H1 (cell line): ENCODE results near the gene FREM2. TPM values are rescaled to one million over a fixed set of nuclear protein-coding genes. Genes with fewer than 3 reads are reported as not detected.

Experiments used
- CTCF ChIA-PET: fragments of 300-600 bp; sonication (Branson Sonifier 250); formaldehyde crosslinking; loops from one replicate; lab custom pipeline; 2021; ENCODE audit not compliant: partially characterized antibody; lab: Charles Lee
- POLR2A ChIA-PET: fragments of 300-600 bp; sonication (Branson Sonifier 250); formaldehyde crosslinking; loops from one replicate; lab custom pipeline; 2021; ENCODE audit warnings: inconsistent platforms; ENCODE audit not compliant: partially characterized antibody; lab: Charles Lee
- DNase-seq, 2 experiments: peaks; one replicate each; pipeline versions ENCODE4 v3.0.0 to v3.0.0-alpha.2; 2010 to 2022; ENCODE audit warnings: low spot score in 2 of 2, low read depth in 1 of 2, mixed read lengths in 1 of 2
- FAIRE-seq: peaks from 2 replicates; lab custom pipeline; 2011; peaks lifted over from hg19 to GRCh38; lab: Jason Lieb, UNC
- H2AFZ ChIP-seq: 2 replicates; pipeline ENCODE4 v1.8.1; 2012; ENCODE audit warnings: low read length, inconsistent platforms
- H2AK5ac ChIP-seq: 2 replicates; pipeline ENCODE4 v1.6.1; 2013; ENCODE audit warnings: low read depth, low read length
- H2BK120ac ChIP-seq: replicated peaks from 2 replicates; pipeline ENCODE3; 2013; ENCODE audit warnings: low read depth, low read length, inconsistent platforms
- H2BK12ac ChIP-seq: 2 replicates; pipeline ENCODE4 v1.6.1; 2013; ENCODE audit warnings: low read depth, low read length
- H2BK15ac ChIP-seq: 2 replicates; pipeline ENCODE4 v1.6.1; 2013; ENCODE audit warnings: low read length
- H2BK20ac ChIP-seq: 2 replicates; pipeline ENCODE4 v1.6.1; 2013; ENCODE audit warnings: low read length
- H2BK5ac ChIP-seq: 2 replicates; pipeline ENCODE4 v1.6.1; 2013; ENCODE audit warnings: low read depth, low read length
- H3K14ac ChIP-seq: 2 replicates; pipeline ENCODE4 v1.6.1; 2013; ENCODE audit warnings: inconsistent platforms; ENCODE audit not compliant: insufficient read length
- H3K18ac ChIP-seq: 2 replicates; pipeline ENCODE4 v1.6.1; 2013; ENCODE audit warnings: low read length; ENCODE audit errors: extremely low read depth
- H3K23ac ChIP-seq: 2 replicates; pipeline ENCODE4 v1.6.1; 2013; ENCODE audit warnings: inconsistent platforms; ENCODE audit not compliant: insufficient read length
- H3K23me2 ChIP-seq: 2 replicates; pipeline ENCODE4 v1.6.1; 2013; ENCODE audit warnings: low read depth, low read length
- H3K27ac ChIP-seq: 2 replicates; pipeline ENCODE4 v1.6.1; 2011; ENCODE audit warnings: low read depth, low read length, inconsistent platforms
- H3K27me3 ChIP-seq, 4 experiments: replicated peaks in 1 of 4; 1 replicate in 1 of 4; 2 replicates in 3 of 4; pipeline versions ENCODE4 v1.6.1 to v1.8.1; 2011 to 2013; ENCODE audit warnings: low read length in 3 of 4, mild to moderate bottlenecking in 3 of 4, inconsistent platforms in 2 of 4, mixed read lengths in 2 of 4, moderate library complexity in 1 of 4; ENCODE audit not compliant: control insufficient read depth in 3 of 4, insufficient read depth in 3 of 4; ENCODE audit errors: extremely low read depth in 1 of 4
- H3K36me3 ChIP-seq, 4 experiments: 2 replicates each; pipeline versions ENCODE4 v1.6.1 to v1.8.1; 2011 to 2013; ENCODE audit warnings: mild to moderate bottlenecking in 4 of 4, low read length in 3 of 4, moderate library complexity in 2 of 4, control low read depth in 1 of 4, inconsistent platforms in 1 of 4; ENCODE audit not compliant: insufficient read depth in 4 of 4, control insufficient read depth in 2 of 4
- H3K4ac ChIP-seq: replicated peaks from 2 replicates; pipeline ENCODE3; 2013; ENCODE audit warnings: low read length, low read depth, mixed read lengths, inconsistent platforms; ENCODE audit not compliant: insufficient read length
- H3K4me1 ChIP-seq, 4 experiments: replicated peaks in 1 of 4; 1 replicate in 1 of 4; 2 replicates in 3 of 4; pipeline versions ENCODE4 v1.6.1 to v1.8.1; 2011 to 2013; ENCODE audit warnings: low read length in 3 of 4, inconsistent platforms in 2 of 4, mixed read lengths in 1 of 4; ENCODE audit not compliant: insufficient read depth in 4 of 4, control insufficient read depth in 3 of 4
- H3K4me2 ChIP-seq, 2 experiments: 2 replicates each; pipeline versions ENCODE4 v1.6.1 to v1.8.1; 2011 to 2013; ENCODE audit warnings: low read depth in 2 of 2, low read length in 2 of 2, control low read depth in 1 of 2, inconsistent platforms in 1 of 2, mild to moderate bottlenecking in 1 of 2; ENCODE audit not compliant: insufficient read depth in 1 of 2
- H3K4me3 ChIP-seq, 4 experiments: fragments of 200-600, 300-600 bp in 1 of 4; sonication (generic), shearing (Covaris generic), sonication (Bioruptor Twin) in 1 of 4; 2 replicates each; pipeline versions ENCODE4 v1.5.1 to v1.8.1; 2011 to 2016; ENCODE audit warnings: low read length in 4 of 4, low read depth in 3 of 4, control low read depth in 2 of 4, inconsistent platforms in 2 of 4, mild to moderate bottlenecking in 2 of 4, mixed read lengths in 1 of 4, moderate library complexity in 1 of 4; ENCODE audit not compliant: insufficient read depth in 2 of 4; ENCODE audit errors: extremely low read depth in 1 of 4
- H3K56ac ChIP-seq: replicated peaks from 2 replicates; pipeline ENCODE3; 2013; ENCODE audit warnings: low read depth, mild to moderate bottlenecking, mixed read lengths, low read length, inconsistent platforms; ENCODE audit not compliant: insufficient read length
- H3K79me1 ChIP-seq: 2 replicates; pipeline ENCODE4 v1.6.1; 2013; ENCODE audit warnings: low read depth, low read length, control low read depth
- H3K79me2 ChIP-seq, 2 experiments: 2 replicates each; pipeline versions ENCODE4 v1.6.1 to v1.8.1; 2012 to 2013; ENCODE audit warnings: low read length in 2 of 2, mild to moderate bottlenecking in 2 of 2, inconsistent platforms in 1 of 2; ENCODE audit not compliant: insufficient read depth in 2 of 2, control insufficient read depth in 1 of 2
- H3K9ac ChIP-seq, 4 experiments: replicated peaks in 1 of 4; 1 replicate in 1 of 4; 2 replicates in 3 of 4; pipeline versions ENCODE4 v1.6.1 to v1.8.1; 2011 to 2013; ENCODE audit warnings: low read depth in 3 of 4, low read length in 3 of 4, control low read depth in 2 of 4, mild to moderate bottlenecking in 2 of 4, moderate library complexity in 2 of 4, inconsistent platforms in 1 of 4; ENCODE audit errors: extremely low read depth in 1 of 4
- H3K9me3 ChIP-seq, 2 experiments: 2 replicates each; pipeline versions ENCODE4 v1.6.1 to v1.8.1; 2012 to 2013; ENCODE audit warnings: mild to moderate bottlenecking in 2 of 2, moderate library complexity in 2 of 2, control low read depth in 1 of 2, inconsistent platforms in 1 of 2, low read depth in 1 of 2, low read length in 1 of 2, mixed read lengths in 1 of 2; ENCODE audit not compliant: insufficient read depth in 2 of 2
- H4K20me1 ChIP-seq, 2 experiments: replicated peaks in 1 of 2; 2 replicates each; pipeline versions ENCODE3 to v1.8.1; 2011 to 2013; ENCODE audit warnings: inconsistent platforms in 2 of 2, low read length in 2 of 2, mild to moderate bottlenecking in 1 of 2; ENCODE audit not compliant: insufficient read depth in 2 of 2, control insufficient read depth in 1 of 2
- H4K5ac ChIP-seq: 2 replicates; pipeline ENCODE4 v1.6.1; 2013; ENCODE audit warnings: low read length, low read depth, mixed read lengths, inconsistent platforms; ENCODE audit not compliant: insufficient read length
- H4K8ac ChIP-seq: 2 replicates; pipeline ENCODE4 v1.8.0; 2013; ENCODE audit warnings: mild to moderate bottlenecking, moderate library complexity, low read length, inconsistent platforms; ENCODE audit not compliant: insufficient read depth; ENCODE audit errors: extremely low read depth
- H4K91ac ChIP-seq: replicated peaks from 2 replicates; pipeline ENCODE3; 2013; ENCODE audit warnings: low read length, mixed read lengths, inconsistent platforms; ENCODE audit not compliant: insufficient read length
- BACH1 ChIP-seq: IDR thresholded peaks from 2 replicates; pipeline ENCODE4 v1.6.1; 2012; ENCODE audit warnings: low read length, improper control_type of control experiment
- BCL11A ChIP-seq, 2 experiments: IDR thresholded peaks; one replicate each; pipeline ENCODE4 v1.6.1; 2011; ENCODE audit warnings: low read depth in 2 of 2, low read length in 2 of 2, mild to moderate bottlenecking in 2 of 2
- BRCA1 ChIP-seq: IDR thresholded peaks from 2 replicates; pipeline ENCODE4 v1.6.1; 2012; ENCODE audit warnings: low read depth, low read length, improper control_type of control experiment
- CBX8 ChIP-seq: fragments of 300-800, 300-1000 bp; sonication (generic); IDR thresholded peaks from 2 replicates; pipeline ENCODE4 v1.7.1; 2016; ENCODE audit warnings: low read depth, low read length, borderline replicate concordance
- CEBPB ChIP-seq: IDR thresholded peaks from 2 replicates; pipeline ENCODE4 v1.6.1; 2012; ENCODE audit warnings: low read depth, low read length
- KDM1A ChIP-seq: fragments of 200-600, 300-600 bp; sonication (generic); IDR thresholded peaks from 2 replicates; pipeline ENCODE4 v1.7.1; 2016; ENCODE audit warnings: mild to moderate bottlenecking, low read length, borderline replicate concordance
- KDM5A ChIP-seq: fragments of 200-600 bp; IDR thresholded peaks from 2 replicates; pipeline ENCODE4 v1.7.1; 2012; ENCODE audit warnings: mild to moderate bottlenecking, low read length, inconsistent platforms, mixed read lengths
- POLR2A ChIP-seq, 2 experiments: IDR thresholded peaks; 1 replicate in 1 of 2; 2 replicates in 1 of 2; pipeline ENCODE4 v1.6.1; 2011; ENCODE audit warnings: low read depth in 2 of 2, low read length in 2 of 2, mild to moderate bottlenecking in 2 of 2; ENCODE audit errors: control extremely low read depth in 1 of 2
- RFX5 ChIP-seq: IDR thresholded peaks from 2 replicates; pipeline ENCODE4 v1.6.1; 2011; ENCODE audit warnings: low read depth, low read length, improper control_type of control experiment, borderline replicate concordance
- RXRA ChIP-seq: IDR thresholded peaks from 2 replicates; pipeline ENCODE4 v1.6.1; 2011; ENCODE audit warnings: low read depth, mild to moderate bottlenecking, low read length, moderate library complexity; ENCODE audit not compliant: insufficient read depth
- SAP30 ChIP-seq: fragments of 300-600 bp; sonication (generic); IDR thresholded peaks from 2 replicates; pipeline ENCODE4 v1.7.1; 2012; ENCODE audit warnings: low read length, moderate library complexity, mild to moderate bottlenecking, inconsistent platforms; ENCODE audit not compliant: insufficient read depth, insufficient replicate concordance
- SIX5 ChIP-seq: IDR thresholded peaks from 2 replicates; pipeline ENCODE4 v1.6.1; 2011; ENCODE audit warnings: mild to moderate bottlenecking, low read depth, low read length
- SUZ12 ChIP-seq: fragments of 200-600 bp; sonication (generic); IDR thresholded peaks from 2 replicates; pipeline ENCODE4 v1.6.1; 2012; ENCODE audit warnings: mild to moderate bottlenecking, inconsistent platforms, low read length, moderate library complexity, mixed read lengths
- ZNF274 ChIP-seq: IDR thresholded peaks from 2 replicates; pipeline ENCODE4 v1.7.0; 2012; ENCODE audit warnings: low read length, borderline replicate concordance; ENCODE audit errors: extremely low read depth
- WGBS, 2 experiments: shearing (Covaris generic) in 1 of 2; methylation state at CpG; one replicate each; pipeline versions ENCODE4 v1.1.6 to v1.1.7; 2013 to 2015; ENCODE audit warnings: low lambda C conversion rate in 2 of 2, mixed read lengths in 2 of 2, inconsistent platforms in 1 of 2, low coverage in 1 of 2, missing lambda C conversion rate in 1 of 2; ENCODE audit not compliant: insufficient replicate concordance in 2 of 2, insufficient coverage in 1 of 2, insufficient read length in 1 of 2; ENCODE audit errors: extremely low coverage in 1 of 2, missing lambda C conversion rate in 1 of 2; 5-methylcytosine and 5-hydroxymethylcytosine counted together
- polyA plus RNA-seq, 7 experiments: library from polyadenylated mRNA; depleted of rRNA in 3 of 7; stranded (reverse) in 5 of 7; unstranded in 2 of 7; fragments of >200 nt in 5 of 7; fragments of 200-250 nt in 2 of 7; gene quantifications; 1 replicate in 5 of 7; 2 replicates in 1 of 7; 4 replicates in 1 of 7; pipeline versions ENCODE4 v1.2.1 to v1.2.3, GENCODE V29; 2011 to 2013; ENCODE audit warnings: missing spikeins in 2 of 7, mixed read lengths in 2 of 7
- total RNA-seq: library from RNA; stranded (reverse); fragmentation: NEBNext Ultra II Directional; extraction: Animal tissue kit (Norgen Biotek cat#: 25700); gene quantifications from 2 replicates; pipeline ENCODE4 v1.2.1, GENCODE V29; 2021

FREM2 gene
- total and polyA plus RNA-seq, 2 of the 8 experiments (the other 6 are each of a cell fraction or from before 2014, with no cell fraction given), result 11.6 to 22.8 TPM

GRCh38 chr13:38685431-38685830 is 1.4 kb upstream of the FREM2 start:
- H3K79me1 ChIP-seq, result no peaks in the 10 kb centered on the region; the same call in 1 of the 2 replicates
- DNase-seq (no peak), FAIRE-seq (peak; percentile 13)
- no peak overlapping the region for H3K56ac ChIP-seq
- no peak overlapping the region for H2AK5ac ChIP-seq
- H2BK20ac ChIP-seq, result no peak overlapping the region
- no peak overlapping the region for H4K8ac ChIP-seq
- no peak overlapping the region for H3K23ac ChIP-seq
- peak overlapping the region in 3 of 4 experiments; percentile 46 to 82 (median 79); a peak in 5 of 8 replicates for H3K4me3 ChIP-seq
- H2BK15ac ChIP-seq, result no peak overlapping the region
- H4K5ac ChIP-seq, result no peak overlapping the region
- no peak overlapping the region for H3K14ac ChIP-seq
- H4K20me1 ChIP-seq, result peaks cover 3 to 7% of the 10 kb centered on the region in 2 experiments
- no peak overlapping the region for H3K18ac ChIP-seq
- no peak overlapping the region for H2BK5ac ChIP-seq
- ChIA-PET CTCF (interaction anchor here (0.6 to 4.1 kb wide), 22 partner anchors 9 to 1782 kb away, joined by 3 to 61 read pairs (median 3); no protein-coding TSS in a partner anchor), POLR2A (interaction anchor here (0.9 to 3.6 kb wide), 3 partner anchors 8 to 19 kb away, joined by 3 to 19 read pairs (median 3); no protein-coding TSS in a partner anchor)
- peaks cover 0 to 1% of the 10 kb centered on the region in 2 experiments; a peak in 2 of 4 replicates for H3K9me3 ChIP-seq
- WGBS, 2 experiments, result 80% methylated on average over 2 of the region's 2 CpGs; no CpG with 5 or more reads in 1 of the 2 experiments
- H3K27ac ChIP-seq, result no peak overlapping the region
- no peak overlapping the region for H4K91ac ChIP-seq
- H3K79me2 ChIP-seq, result peaks cover 0 to 9% of the 10 kb centered on the region in 2 experiments; a peak in 1 of 4 replicates
- no peak overlapping the region for H2BK120ac ChIP-seq
- H3K4me1 ChIP-seq, result peaks cover 0 to 13% (median 5%) of the 10 kb centered on the region in 4 experiments; a peak in 6 of 7 replicates
- H3K23me2 ChIP-seq, result peaks cover 15% of the 10 kb centered on the region
- H3K27me3 ChIP-seq, result peaks cover 0 to 13% (median 10%) of the 10 kb centered on the region in 4 experiments; a peak in 6 of 7 replicates
- H3K36me3 ChIP-seq, result peaks cover 0 to 13% (median 9%) of the 10 kb centered on the region in 4 experiments; a peak in 5 of 8 replicates
- peak overlapping the region; percentile 45; the same call in 1 of the 2 replicates for H2AFZ ChIP-seq
- no peak overlapping the region for H2BK12ac ChIP-seq
- no peak overlapping the region for H3K4ac ChIP-seq
- no peak overlapping the region for H3K9ac ChIP-seq
- H3K4me2 ChIP-seq, result peak overlapping the region; percentile 95 to 97
- no peak for TF ChIP-seq SAP30
- no peak for TF ChIP-seq BCL11A (IDR thresholded peaks at IDR 0.05; ENCODE audit: low read depth in 2 of 2, low read length in 2 of 2)
- no peak for TF ChIP-seq BRCA1
- TF ChIP-seq CEBPB, result no peak
- TF ChIP-seq BACH1, result no peak
- TF ChIP-seq ZNF274, result no peak
- no peak for TF ChIP-seq SUZ12
- no peak for TF ChIP-seq SIX5
- TF ChIP-seq RFX5, result no peak
- no peak for TF ChIP-seq CBX8
- no peak for TF ChIP-seq KDM5A
- TF ChIP-seq KDM1A, result no peak
- no peak for TF ChIP-seq POLR2A (IDR thresholded peaks at IDR 0.05; ENCODE audit: control extremely low read depth in 1 of 2, low read depth in 2 of 2, low read length in 2 of 2)
- TF ChIP-seq RXRA, result no peak
